Endodermal cell (in vitro differentiated cells): Measurements from ENCODE around the gene ODAD3. TPM values are rescaled to one million over a fixed set of nuclear protein-coding genes. Genes with fewer than 3 reads are reported as not detected.
A peak's percentile ranks its signal among the peaks of the same experiment; 100 is the strongest.

Source experiments
- DNase-seq: peaks from one replicate; pipeline ENCODE4 v3.0.0-alpha.2; 2017
- H3K27ac ChIP-seq: 2 replicates; pipeline ENCODE4 v1.5.1; 2013; ENCODE audit warnings: mild to moderate bottlenecking, low read depth, low read length, moderate library complexity
- H3K27me3 ChIP-seq: 2 replicates; pipeline ENCODE4 v1.6.1; 2013; ENCODE audit warnings: mild to moderate bottlenecking, low read length, moderate library complexity; ENCODE audit not compliant: insufficient read depth, control insufficient read depth, poor library complexity, severe bottlenecking
- H3K36me3 ChIP-seq: 2 replicates; pipeline ENCODE4 v1.7.0; 2013; ENCODE audit warnings: mild to moderate bottlenecking, low read length, moderate library complexity; ENCODE audit not compliant: control insufficient read depth, insufficient read depth
- H3K4me1 ChIP-seq: one replicate; pipeline ENCODE4 v1.7.0; 2013; ENCODE audit warnings: low read length; ENCODE audit not compliant: control insufficient read depth, insufficient read depth
- H3K4me3 ChIP-seq: 2 replicates; pipeline ENCODE4 v1.5.1; 2013; ENCODE audit warnings: mild to moderate bottlenecking, low read length, moderate library complexity
- H3K9ac ChIP-seq: 2 replicates; pipeline ENCODE4 v1.6.1; 2013; ENCODE audit warnings: mild to moderate bottlenecking, low read length, moderate library complexity; ENCODE audit not compliant: poor library complexity, severe bottlenecking; ENCODE audit errors: extremely low read depth
- H3K9me3 ChIP-seq: 2 replicates; pipeline ENCODE4 v1.6.1; 2013; ENCODE audit warnings: mild to moderate bottlenecking, low read length, moderate library complexity; ENCODE audit not compliant: control insufficient read depth
- H3K27ac Mint-ChIP-seq: 2 replicates; pipeline ENCODE4 v1.8.0; 2020; ENCODE audit warnings: mixed read lengths
- H3K27me3 Mint-ChIP-seq: 2 replicates; pipeline ENCODE4 v1.8.0; 2021; ENCODE audit warnings: mild to moderate bottlenecking, mixed read lengths; ENCODE audit not compliant: insufficient read depth
- H3K36me3 Mint-ChIP-seq: 2 replicates; pipeline ENCODE4 v1.8.0; 2020; ENCODE audit warnings: low read depth, mixed read lengths
- H3K4me1 Mint-ChIP-seq: 2 replicates; pipeline ENCODE4 v1.8.0; 2020; ENCODE audit warnings: mixed read lengths
- H3K4me3 Mint-ChIP-seq: 2 replicates; pipeline ENCODE4 v1.8.0; 2020; ENCODE audit warnings: mild to moderate bottlenecking, moderate library complexity, mixed read lengths
- H3K9me3 Mint-ChIP-seq: 2 replicates; pipeline ENCODE4 v1.8.0; 2020; ENCODE audit warnings: mild to moderate bottlenecking, mixed read lengths
- CTCF ChIP-seq: fragments of 200-600 bp; sonication (generic); conservative IDR thresholded peaks from 2 replicates; pipeline ENCODE4 v1.5.0; 2021; ENCODE audit warnings: antibody characterized with exemption, mild to moderate bottlenecking
- WGBS, 2 experiments: methylation state at CpG; one replicate each; pipeline versions ENCODE4 v1.1.5 to v1.1.7; 2013; ENCODE audit warnings: missing lambda C conversion rate in 2 of 2, mixed read lengths in 1 of 2; ENCODE audit not compliant: insufficient coverage in 1 of 2, insufficient read length in 1 of 2; 5-methylcytosine and 5-hydroxymethylcytosine counted together
- long read RNA-seq, 4 experiments: library from polyadenylated mRNA in 2 of 4; library from RNA in 1 of 4; library from capped mRNA in 1 of 4; stranded (forward) in 3 of 4; unstranded in 1 of 4; transcript quantifications; one replicate each; pipeline ENCODE4 v2.0.0, GENCODE V29; 2020 to 2021; ENCODE audit warnings: inconsistent platforms in 1 of 4
- polyA plus RNA-seq, 2 experiments: library from polyadenylated mRNA; stranded (reverse); fragments of 50-300 nt; gene quantifications; one replicate each; pipeline ENCODE4 v1.2.3, GENCODE V29; 2013
- total RNA-seq, 2 donors: library from RNA; stranded (reverse); fragmentation: NEBNext Ultra II Directional in 1 of 2; extraction: Animal tissue kit (Norgen Biotek cat#: 25700) in 1 of 2; gene quantifications; 2 replicates in 1 of 2; 3 replicates in 1 of 2; pipeline ENCODE4 v1.2.1, GENCODE V29; 2021

ODAD3 gene
- total RNA-seq: 1 to 10 TPM in 1 of 2 donors, under 1 TPM in 1; 0.88 to 2.4 TPM
- 1.5 TPM for polyA plus RNA-seq (2013, experiment 1 of 2)
- 1.9 TPM for polyA plus RNA-seq (2013, experiment 2 of 2)
- long read RNA-seq, experiment 1, partial matches to known transcripts: 3 of 3 reads
- long read RNA-seq, experiment 1, other reads (novel, unspliced or antisense): 0 of 3 reads
- long read RNA-seq, experiment 2, partial matches to known transcripts: 0 of 2 reads
- long read RNA-seq, experiment 2, other reads (novel, unspliced or antisense): 1 of 2 reads
- long read RNA-seq, experiment 3, partial matches to known transcripts: 0 of 2 reads
- long read RNA-seq, experiment 3, other reads (novel, unspliced or antisense): 0 of 2 reads
- long read RNA-seq, experiment 4, partial matches to known transcripts: 1 of 2 reads
- long read RNA-seq, experiment 4, other reads (novel, unspliced or antisense): 1 of 2 reads

- H3K9ac ChIP-seq: peak within 1 kb of the TSS; percentile 95
- no peaks in the 10 kb centered on the region for H3K4me1 ChIP-seq
- H3K9me3 ChIP-seq: no peaks in the 10 kb centered on the region
- Mint-ChIP-seq H3K4me1 (peaks cover 11% of the 10 kb centered on the region), H3K36me3 (peaks cover 39% of the 10 kb centered on the region), H3K9me3 (no peaks in the 10 kb centered on the region), H3K27ac (peak within 1 kb of the TSS; percentile 99), H3K27me3 (no peaks in the 10 kb centered on the region), H3K4me3 (peak within 1 kb of the TSS; percentile 99)
- peaks cover 29% of the 10 kb centered on the region for H3K36me3 ChIP-seq
- H3K4me3 ChIP-seq: peak within 1 kb of the TSS; percentile 98
- peak; percentile 93 for TF ChIP-seq CTCF
- DNase-seq: peak; percentile 100
- H3K27me3 ChIP-seq: no peaks in the 10 kb centered on the region
- H3K27ac ChIP-seq: peak within 1 kb of the TSS; percentile 85
- 0% methylated on average over 24 to 53 of the region's 53 CpGs for WGBS, 2 experiments
These were observed at the start of gene ODAD3, which contains the start of gene PRKCSH for GRCh38 chr19:11435057-11435832. Gene ODAD3 (minus strand): TSS chr19:11435121. CDS start chr19:11435016, 105 bp downstream. Gene PRKCSH (plus strand): TSS chr19:11435635. CDS start chr19:11436118, 483 bp downstream.

GRCh38 chr19:11483366-11484111 lies 48.6 kb upstream of the ODAD3 start:
- Histone ChIP-seq H3K36me3 (no peaks in the 10 kb centered on the region), H3K9me3 (no peaks in the 10 kb centered on the region), H3K27ac (no peak overlapping the region), H3K9ac (no peak overlapping the region), H3K27me3 (peaks cover 47% of the 10 kb centered on the region), H3K4me3 (no peak overlapping the region), H3K4me1 (no peaks in the 10 kb centered on the region)
- H3K9me3 Mint-ChIP-seq: peaks cover 3% of the 10 kb centered on the region
- no peak for TF ChIP-seq CTCF
- no peak overlapping the region for H3K27ac Mint-ChIP-seq
- peaks cover 42% of the 10 kb centered on the region for H3K27me3 Mint-ChIP-seq
- peaks cover 12% of the 10 kb centered on the region for H3K36me3 Mint-ChIP-seq
- DNase-seq: peak; percentile 71
- H3K4me3 Mint-ChIP-seq: no peak overlapping the region
- WGBS, 2 experiments: 91 to 100% methylated on average over 7 to 57 of the region's 57 CpGs
- no peaks in the 10 kb centered on the region for H3K4me1 Mint-ChIP-seq
